HG02623 (cell line): ENCODE data around the gene MINDY4B.
A peak's percentile ranks its signal among the peaks of the same experiment; 100 is the strongest.

Experiments
- ATAC-seq: cut with Tn5 transposase; IDR thresholded peaks from one replicate; pipeline ENCODE4 v1.9.1; 2021; ENCODE audit warnings: moderate library complexity; ENCODE audit not compliant: unreplicated experiment

The MINDY4B gene

GRCh38 chr3:150905339-150905738, at the start of gene MINDY4B:
Gene MINDY4B, minus strand, starts transcription at chr3:150905439. Its CDS starts 0 bp downstream, at chr3:150905439.
- ATAC-seq: no peak

DNA sequence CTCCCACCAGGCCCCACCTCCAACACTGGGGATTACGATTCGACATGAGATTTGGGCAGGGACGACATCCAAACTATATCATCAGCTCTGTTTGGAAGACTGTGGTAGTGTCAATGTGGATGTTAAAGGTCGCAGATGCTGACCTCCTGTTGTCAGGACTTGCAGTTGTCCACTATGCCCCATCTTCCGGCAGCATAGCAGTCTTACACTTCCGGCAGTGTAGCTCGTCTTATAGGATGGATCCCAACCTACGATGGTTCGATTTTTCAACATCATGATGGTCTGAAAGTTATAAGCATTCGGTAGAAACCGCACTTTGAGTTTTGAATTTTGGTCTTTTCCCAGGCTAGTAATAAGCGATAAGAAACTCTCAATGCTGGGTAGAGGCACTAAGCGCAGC, 46.7 kb upstream of the MINDY4B start:
- ATAC-seq: no peak

DNA sequence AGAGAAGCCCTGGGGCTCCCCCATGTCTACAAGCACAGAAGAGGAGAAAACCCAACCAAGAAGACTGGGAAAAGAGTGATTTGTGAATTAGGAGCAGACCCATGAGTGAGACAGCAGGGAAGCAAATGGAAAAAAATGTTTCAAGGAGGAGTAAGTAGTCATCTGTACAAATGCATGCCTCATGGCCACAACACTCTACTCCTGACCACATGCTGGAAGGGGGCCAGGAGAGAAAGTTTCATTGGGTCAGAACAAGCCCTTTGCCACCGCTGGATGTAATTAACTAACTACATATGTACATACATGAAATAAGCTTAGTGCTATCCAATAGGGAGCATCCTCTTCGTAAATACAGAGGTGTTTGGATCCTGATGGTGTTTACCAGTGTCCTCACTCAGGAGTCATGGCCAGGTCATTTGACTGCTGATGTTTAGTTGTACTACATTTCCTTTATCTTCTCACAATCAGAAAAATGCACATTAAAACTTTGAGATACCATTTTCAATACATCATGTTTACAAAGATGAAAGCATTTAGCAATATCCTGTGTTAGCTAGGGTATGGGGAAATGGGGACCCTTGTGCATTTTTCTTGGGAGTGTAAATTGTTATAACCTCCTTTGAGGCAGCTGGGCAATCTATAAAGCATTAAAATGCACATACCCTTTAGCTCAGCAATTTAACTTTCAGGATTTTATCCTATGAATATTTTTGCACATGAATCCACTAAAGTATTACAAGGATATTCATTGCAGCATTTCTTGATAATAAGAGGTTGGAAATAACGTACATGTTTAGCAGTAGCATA, 40.2 kb upstream of the MINDY4B start:
- ATAC-seq: no peak

DNA sequence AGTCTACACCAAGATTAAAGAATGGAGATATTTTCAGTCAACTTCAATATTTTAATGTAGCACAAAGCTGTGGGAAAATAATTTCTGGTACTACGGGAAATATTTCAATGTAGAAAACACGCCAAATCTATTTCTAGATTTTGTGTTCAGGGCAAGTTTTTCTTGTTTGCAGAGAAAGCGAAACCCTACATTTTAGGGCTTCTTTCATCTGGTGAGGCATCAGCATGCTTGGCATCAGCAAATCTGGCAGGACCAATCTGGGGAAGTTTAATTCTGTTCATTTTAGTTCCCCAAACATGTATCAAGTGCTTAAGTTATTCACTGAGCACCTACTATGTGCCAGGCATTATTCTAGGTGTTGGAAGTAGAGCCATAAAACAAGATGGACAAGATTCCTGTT, 37.0 kb upstream of the MINDY4B start:
- ATAC-seq: no peak

DNA sequence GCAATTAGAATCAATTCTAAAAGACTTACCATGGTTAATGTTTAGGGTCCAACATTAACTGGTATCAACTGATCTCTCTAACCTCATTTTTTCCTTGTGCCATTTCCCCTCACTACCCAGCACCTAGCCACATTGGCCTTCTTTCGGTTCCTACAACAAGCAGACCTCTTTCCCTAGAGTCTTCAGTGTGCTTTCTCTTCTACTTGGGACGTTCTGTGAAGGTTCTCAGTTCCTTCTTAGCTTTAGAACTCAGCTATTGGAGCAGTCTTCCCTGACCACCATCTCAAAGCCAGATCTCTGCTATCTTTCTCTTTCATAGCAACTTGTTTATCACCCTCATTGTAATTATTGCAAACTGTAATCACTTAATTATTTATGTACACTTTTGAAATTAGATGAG, 31.5 kb upstream of the MINDY4B start:
- ATAC-seq: peak; percentile 82

DNA sequence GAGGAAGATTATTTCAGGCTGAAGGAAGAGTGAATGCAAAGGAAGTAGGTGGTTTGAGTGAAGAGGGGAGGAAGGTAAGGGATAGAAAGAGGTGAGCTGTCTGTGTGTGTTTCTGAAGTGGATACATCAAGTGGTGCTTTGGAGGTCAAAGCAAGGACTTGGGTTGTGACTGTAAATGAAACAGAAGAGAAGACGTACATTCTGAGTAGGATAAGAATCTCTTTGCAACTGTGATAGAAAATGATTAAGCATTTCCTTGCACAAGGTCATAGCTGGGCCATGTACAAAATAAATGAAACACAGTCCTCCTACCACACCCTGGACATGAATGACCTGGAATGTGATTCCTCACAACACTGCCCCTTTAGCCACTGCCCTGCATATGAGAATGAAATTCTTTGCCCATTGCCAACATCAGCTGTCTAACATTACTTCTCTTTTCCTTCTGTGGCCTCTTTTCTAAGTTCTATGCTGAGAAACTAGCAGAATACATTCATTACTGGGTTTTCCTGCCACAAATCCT, 28.3 kb upstream of the MINDY4B start:
- no peak for ATAC-seq

GRCh38 chr3:150931745-150932144, 26.5 kb upstream of the MINDY4B start:
- ATAC-seq: no peak

GRCh38 chr3:150930839-150931238, 25.6 kb upstream of the MINDY4B start:
- no peak for ATAC-seq

GRCh38 chr3:150928234-150928633, 23.0 kb upstream of the MINDY4B start:
- no peak for ATAC-seq

GRCh38 chr3:150926328-150926727, 21.1 kb upstream of the MINDY4B start:
- ATAC-seq: no peak

GRCh38 chr3:150925751-150926201, 20.5 kb upstream of the MINDY4B start:
- peak; percentile 89 for ATAC-seq

GRCh38 chr3:150922611-150923010, 17.4 kb upstream of the MINDY4B start:
- no peak for ATAC-seq

GRCh38 chr3:150921209-150921608, 16.0 kb upstream of the MINDY4B start:
- no peak for ATAC-seq

DNA sequence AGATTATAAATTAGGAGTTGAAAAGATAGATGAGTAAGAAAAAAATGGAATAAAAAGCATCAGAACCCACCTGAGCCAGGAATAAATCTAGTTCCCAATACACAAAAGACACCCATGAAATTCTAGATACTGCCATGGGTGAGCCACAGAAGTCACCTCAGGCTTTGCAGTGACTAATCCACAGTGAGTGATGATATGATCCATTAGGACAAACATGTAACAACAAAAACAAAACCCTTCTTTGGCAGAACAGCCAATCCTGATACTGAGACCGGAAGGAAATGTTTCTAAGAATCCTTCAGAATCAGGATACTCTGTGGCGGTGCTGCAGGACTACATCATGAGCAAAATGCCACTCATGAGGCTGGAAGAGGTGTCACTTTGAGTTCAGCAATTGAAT, 15.0 kb upstream of the MINDY4B start:
- no peak for ATAC-seq

GRCh38 chr3:150917951-150918350, 12.7 kb upstream of the MINDY4B start:
- no peak for ATAC-seq

GRCh38 chr3:150913133-150913922, 8.1 kb upstream of the MINDY4B start:
- ATAC-seq: no peak

DNA sequence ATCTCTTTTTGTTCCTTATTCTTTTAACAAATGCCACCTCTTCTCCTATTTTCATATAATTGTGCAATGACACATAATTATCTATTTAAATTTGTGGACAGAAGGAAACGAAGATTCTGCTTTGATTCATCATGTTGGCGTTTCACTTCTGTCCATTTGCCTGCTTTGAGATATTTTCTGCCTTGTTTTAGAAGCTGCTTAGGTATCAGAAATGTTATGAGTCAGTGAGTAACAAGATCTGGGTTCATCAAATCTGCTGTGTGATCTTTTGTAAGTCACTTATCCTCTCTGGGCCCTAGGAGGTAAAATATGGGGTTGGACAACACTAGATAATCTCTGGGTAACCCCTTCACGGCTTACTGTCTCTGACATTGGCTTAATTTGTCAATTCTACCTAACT, 7.3 kb upstream of the MINDY4B start:
- ATAC-seq: peak; percentile 41

DNA sequence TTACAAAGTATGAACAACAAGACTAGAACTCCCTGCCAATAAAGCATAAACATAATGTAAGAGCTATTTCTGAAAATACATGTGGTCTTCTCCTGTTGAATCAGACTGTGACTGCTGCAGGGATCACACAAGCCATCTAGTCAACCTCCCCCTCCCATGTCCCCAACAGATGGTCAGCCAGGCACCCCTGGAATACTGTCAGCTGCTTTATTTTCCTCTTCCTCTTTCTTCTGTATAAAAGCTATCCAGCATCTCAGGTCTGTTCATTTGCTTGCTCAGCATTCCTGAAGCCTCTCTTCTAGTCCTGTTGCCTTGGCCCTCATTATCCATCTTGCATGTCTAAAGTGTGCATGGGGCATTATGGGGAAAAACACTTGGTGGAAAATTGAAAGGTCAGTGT, 6.5 kb upstream of the MINDY4B start:
- no peak for ATAC-seq

GRCh38 chr3:150906461-150906860, 1.2 kb upstream of the MINDY4B start:
- no peak for ATAC-seq

GRCh38 chr3:150905746-150906145, 507 bp upstream of the MINDY4B start:
- ATAC-seq: no peak

- no peak for ATAC-seq
Measured at GRCh38 chr3:150902988-150903387, 2.3 kb downstream of the MINDY4B start.

GRCh38 chr3:150901793-150902192, 3.4 kb downstream of the MINDY4B start:
- ATAC-seq: no peak
